ENCODE measurements around the gene KCNK7. TPM values are rescaled to one million over a fixed set of nuclear protein-coding genes. Genes with fewer than 3 reads are reported as not detected.

Gene KCNK7
- total RNA-seq, 2 experiments from 2014 or later: 0.27 to 0.37 TPM

DNA sequence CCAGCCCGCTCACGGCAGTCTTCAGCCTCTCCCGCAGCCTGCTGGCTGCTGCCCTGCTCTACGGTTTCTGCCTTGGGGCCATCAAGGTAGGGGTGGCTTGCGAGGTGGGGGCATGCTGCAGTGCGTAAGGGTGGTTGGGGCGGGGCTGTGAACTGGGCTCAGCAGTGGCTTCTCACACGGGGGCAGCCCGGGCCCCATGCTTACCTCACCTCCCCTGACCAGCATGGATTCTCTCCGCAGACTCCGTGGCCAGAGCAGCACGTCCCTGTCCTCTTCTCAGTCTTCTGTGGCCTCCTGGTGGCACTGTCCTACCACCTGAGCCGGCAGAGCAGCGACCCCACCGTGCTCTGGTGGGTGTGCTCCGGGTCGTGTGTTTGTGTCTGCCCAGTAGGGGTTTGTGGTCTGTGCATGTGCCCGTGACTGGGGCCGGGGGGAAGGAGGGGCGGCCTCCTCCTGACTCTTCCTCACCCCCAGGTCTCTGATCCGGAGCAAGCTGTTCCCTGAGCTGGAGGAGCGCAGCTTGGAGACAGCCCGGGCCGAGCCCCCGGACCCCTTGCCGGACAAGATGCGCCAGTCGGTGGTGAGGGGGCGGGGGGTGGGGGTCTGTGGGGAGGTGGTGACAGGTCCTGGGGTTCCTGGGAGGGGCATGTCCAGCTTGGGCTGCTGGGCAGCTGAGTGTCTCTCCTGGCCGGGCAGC is 29.5 kb upstream of the KCNK7 start:
- no peak for ATAC-seq
- intact Hi-C loops (cut with DNase I, micrococcal nuclease): no loop called here

DNA sequence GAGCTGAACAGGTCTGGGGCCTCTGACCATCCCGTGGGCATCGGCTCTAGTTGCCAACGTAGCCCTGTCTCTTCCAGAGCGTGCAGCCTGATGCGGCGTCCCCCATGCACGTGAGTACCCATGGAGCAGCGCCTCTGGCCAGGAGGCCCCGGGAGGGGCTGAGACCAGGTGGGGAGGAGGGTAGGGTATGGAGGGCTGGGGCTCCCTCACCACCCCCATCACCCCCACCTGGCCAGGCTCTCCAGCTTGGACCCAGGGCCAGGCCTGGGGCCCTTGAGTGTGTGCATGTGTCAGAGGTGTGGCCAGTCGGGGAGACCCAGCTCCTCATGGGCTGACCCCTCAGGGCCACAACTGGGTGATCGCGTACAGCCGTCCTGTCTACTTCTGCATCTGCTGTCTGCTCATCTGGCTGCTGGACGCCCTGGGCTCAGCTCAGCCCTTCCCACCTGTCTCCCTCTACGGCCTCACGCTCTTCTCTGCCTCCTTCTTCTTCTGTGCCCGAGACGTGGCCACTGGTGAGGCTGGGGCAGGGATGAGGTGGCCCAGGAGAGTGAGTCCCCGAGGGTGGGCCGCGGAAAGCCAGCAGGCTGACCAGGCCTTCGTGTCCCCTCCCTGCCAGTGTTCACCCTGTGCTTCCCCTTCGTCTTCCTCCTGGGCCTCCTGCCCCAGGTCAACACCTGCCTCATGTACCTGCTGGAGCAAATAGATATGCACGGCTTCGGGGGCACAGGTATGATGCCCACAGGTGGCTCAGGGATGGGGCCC is 28.4 kb upstream of the KCNK7 start:
- Mint-ChIP-seq H3K4me3 (no peak overlapping the region), H3K4me1 (no peaks in the 10 kb centered on the region), H3K27ac (no peak overlapping the region), H3K27me3 (no peaks in the 10 kb centered on the region), H3K9me3 (ENCODE audit: low read depth) (no peaks in the 10 kb centered on the region), H3K36me3 (ENCODE audit: low read depth) (peaks cover 51% of the 10 kb centered on the region)
- CTCF ChIA-PET: interaction anchor here (0.6 to 2.9 kb wide), 7 partner anchors 11 to 320 kb away, joined by 3 to 13 read pairs (median 3); partner anchors contain the start of gene SIPA1
- intact Hi-C loops (cut with DNase I, micrococcal nuclease): no loop called here
- no peak for ATAC-seq
- POLR2A ChIA-PET: interaction anchor here (0.7 to 1.4 kb wide), 2 partner anchors 9 to 95 kb away, joined by 3 to 6 read pairs; no protein-coding TSS in a partner anchor
- DNase-seq: no peak

More for the DNA sequence above, 29.5 kb upstream of the KCNK7 start:
- ChIA-PET CTCF (interaction anchor here (1.0 to 2.9 kb wide), 7 partner anchors 13 to 192 kb away, joined by 3 to 13 read pairs (median 3); partner anchors contain the start of gene SIPA1), POLR2A (no interaction called here)
- H3K36me3 Mint-ChIP-seq (ENCODE audit: low read depth): peaks cover 49% of the 10 kb centered on the region
- H3K4me1 Mint-ChIP-seq: no peaks in the 10 kb centered on the region
- no peak overlapping the region for H3K27ac Mint-ChIP-seq
- no peaks in the 10 kb centered on the region for H3K27me3 Mint-ChIP-seq
- no peaks in the 10 kb centered on the region for H3K9me3 Mint-ChIP-seq (ENCODE audit: low read depth)
- DNase-seq: no peak
- H3K4me3 Mint-ChIP-seq: no peak overlapping the region

- H3K27ac Mint-ChIP-seq: no peak overlapping the region
- DNase-seq (no peak), ATAC-seq (no peak)
- H3K4me3 Mint-ChIP-seq: no peak overlapping the region
- H3K9me3 Mint-ChIP-seq (ENCODE audit: low read depth): no peaks in the 10 kb centered on the region
- POLR2A ChIA-PET: interaction anchor here (1.4 kb wide), 1 partner anchor 9 kb away, joined by 6 read pairs; no protein-coding TSS in a partner anchor
- intact Hi-C loops (cut with DNase I, micrococcal nuclease): no loop called here
- H3K36me3 Mint-ChIP-seq (ENCODE audit: low read depth): peaks cover 57% of the 10 kb centered on the region
- H3K27me3 Mint-ChIP-seq: no peaks in the 10 kb centered on the region
- no peaks in the 10 kb centered on the region for H3K4me1 Mint-ChIP-seq
- CTCF ChIA-PET: interaction anchor here (0.8 to 1.3 kb wide), 5 partner anchors 11 to 35 kb away, joined by 3 to 4 read pairs (median 3); no protein-coding TSS in a partner anchor
Observed at GRCh38 chr11:65623177-65623576, 27.6 kb upstream of the KCNK7 start.

- CTCF ChIA-PET: no interaction called here
- Mint-ChIP-seq H3K9me3 (ENCODE audit: low read depth) (no peaks in the 10 kb centered on the region), H3K4me1 (peaks cover 6% of the 10 kb centered on the region), H3K27ac (no peak overlapping the region), H3K27me3 (no peaks in the 10 kb centered on the region), H3K4me3 (no peak overlapping the region), H3K36me3 (ENCODE audit: low read depth) (peaks cover 54% of the 10 kb centered on the region)
- ATAC-seq: no peak
- intact Hi-C loops (cut with DNase I, micrococcal nuclease): no loop called here
- POLR2A ChIA-PET: interaction anchor here (1.0 kb wide), 1 partner anchor 31 kb away, joined by 3 read pairs; no protein-coding TSS in a partner anchor
- no peak for DNase-seq
Observed at GRCh38 chr11:65622011-65622410, 26.4 kb upstream of the KCNK7 start.

GRCh38 chr11:65621460-65621859 is 25.9 kb upstream of the KCNK7 start:
- Mint-ChIP-seq H3K9me3 (ENCODE audit: low read depth) (no peaks in the 10 kb centered on the region), H3K27ac (no peak overlapping the region), H3K27me3 (no peaks in the 10 kb centered on the region), H3K36me3 (ENCODE audit: low read depth) (peaks cover 53% of the 10 kb centered on the region), H3K4me3 (no peak overlapping the region), H3K4me1 (peaks cover 12% of the 10 kb centered on the region)
- CTCF ChIA-PET: no interaction called here
- POLR2A ChIA-PET: interaction anchor here (1.0 kb wide), 1 partner anchor 31 kb away, joined by 3 read pairs; no protein-coding TSS in a partner anchor
- intact Hi-C loops (cut with DNase I, micrococcal nuclease): no loop called here
- no peak for ATAC-seq
- DNase-seq: no peak

- Mint-ChIP-seq H3K9me3 (ENCODE audit: low read depth) (no peaks in the 10 kb centered on the region), H3K27ac (no peak overlapping the region), H3K36me3 (ENCODE audit: low read depth) (peaks cover 50% of the 10 kb centered on the region), H3K4me1 (peaks cover 14% of the 10 kb centered on the region), H3K27me3 (no peaks in the 10 kb centered on the region), H3K4me3 (no peak overlapping the region)
- ATAC-seq (no peak), DNase-seq (no peak)
- intact Hi-C loops (cut with DNase I, micrococcal nuclease): no loop called here
- POLR2A ChIA-PET: no interaction called here
- CTCF ChIA-PET: no interaction called here
Observed at GRCh38 chr11:65620666-65621065, 25.1 kb upstream of the KCNK7 start.

DNA sequence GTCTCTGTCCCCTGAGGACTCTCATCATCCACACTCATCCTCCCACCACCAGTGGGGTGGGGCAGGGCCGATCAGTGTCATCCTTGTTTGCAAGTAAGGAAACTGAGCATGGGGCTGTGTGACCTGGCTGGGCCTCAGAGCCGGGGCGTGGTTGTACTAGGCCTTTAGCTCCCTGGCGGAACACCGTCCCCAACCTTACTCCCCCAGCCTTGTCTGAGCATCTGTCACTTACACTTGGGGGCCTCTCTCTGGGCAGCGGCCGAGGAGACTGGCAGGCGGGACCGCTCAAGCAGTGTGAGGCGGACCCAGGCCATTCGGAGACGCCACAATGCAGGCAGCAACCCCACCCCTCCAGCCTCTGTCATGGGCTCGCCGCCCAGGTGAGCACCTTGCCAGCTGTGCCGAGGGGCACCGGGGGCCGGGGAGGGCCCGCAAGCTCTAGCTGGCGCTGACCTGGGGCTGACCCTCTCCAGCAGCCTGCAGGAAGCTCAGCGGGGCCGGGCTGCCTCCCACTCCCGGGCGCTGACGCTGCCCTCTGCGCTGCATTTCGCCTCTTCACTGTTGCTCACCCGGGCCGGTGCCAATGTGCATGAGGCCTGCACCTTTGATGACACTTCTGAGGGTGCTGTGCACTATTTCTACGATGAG is 23.8 kb upstream of the KCNK7 start:
- CTCF ChIA-PET: no interaction called here
- ATAC-seq: no peak
- Mint-ChIP-seq H3K27ac (no peak overlapping the region), H3K27me3 (no peaks in the 10 kb centered on the region), H3K4me3 (no peak overlapping the region), H3K9me3 (ENCODE audit: low read depth) (no peaks in the 10 kb centered on the region), H3K4me1 (peaks cover 14% of the 10 kb centered on the region), H3K36me3 (ENCODE audit: low read depth) (peaks cover 45% of the 10 kb centered on the region)
- no peak for DNase-seq
- intact Hi-C loops (cut with DNase I, micrococcal nuclease): no loop called here
- POLR2A ChIA-PET: interaction anchor here (0.9 kb wide), 1 partner anchor 18 kb away, joined by 3 read pairs; the partner anchor contains the start of gene SIPA1

DNA sequence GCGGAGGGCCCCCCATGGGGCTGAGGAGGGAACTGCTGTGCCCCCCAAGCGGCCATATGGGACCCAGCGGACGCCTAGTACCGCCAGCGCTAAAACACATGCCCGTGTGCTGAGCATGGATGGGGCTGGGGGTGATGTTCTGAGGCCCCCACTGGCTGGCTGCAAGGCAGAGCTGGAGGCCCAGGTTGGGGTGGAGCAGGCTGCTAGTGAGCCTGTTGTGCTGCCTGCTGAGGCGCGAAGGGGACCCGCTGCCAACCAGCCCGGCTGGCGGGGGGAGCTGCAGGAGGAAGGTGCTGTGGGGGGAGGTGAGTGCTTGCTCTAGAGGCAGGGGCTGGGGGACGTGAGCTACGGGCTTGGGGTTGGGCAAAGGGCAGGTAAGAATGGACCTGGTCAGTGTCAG is 23.2 kb upstream of the KCNK7 start:
- peaks cover 14% of the 10 kb centered on the region for H3K4me1 Mint-ChIP-seq
- ChIA-PET CTCF (no interaction called here), POLR2A (interaction anchor here (0.9 kb wide), 1 partner anchor 19 kb away, joined by 3 read pairs; the partner anchor contains the start of gene SIPA1)
- DNase-seq (no peak), ATAC-seq (no peak)
- H3K27me3 Mint-ChIP-seq: no peaks in the 10 kb centered on the region
- peaks cover 43% of the 10 kb centered on the region for H3K36me3 Mint-ChIP-seq (ENCODE audit: low read depth)
- peak overlapping the region; percentile 58 for H3K27ac Mint-ChIP-seq
- no peaks in the 10 kb centered on the region for H3K9me3 Mint-ChIP-seq (ENCODE audit: low read depth)
- H3K4me3 Mint-ChIP-seq: no peak overlapping the region
- intact Hi-C loops (cut with DNase I, micrococcal nuclease): no loop called here

DNA sequence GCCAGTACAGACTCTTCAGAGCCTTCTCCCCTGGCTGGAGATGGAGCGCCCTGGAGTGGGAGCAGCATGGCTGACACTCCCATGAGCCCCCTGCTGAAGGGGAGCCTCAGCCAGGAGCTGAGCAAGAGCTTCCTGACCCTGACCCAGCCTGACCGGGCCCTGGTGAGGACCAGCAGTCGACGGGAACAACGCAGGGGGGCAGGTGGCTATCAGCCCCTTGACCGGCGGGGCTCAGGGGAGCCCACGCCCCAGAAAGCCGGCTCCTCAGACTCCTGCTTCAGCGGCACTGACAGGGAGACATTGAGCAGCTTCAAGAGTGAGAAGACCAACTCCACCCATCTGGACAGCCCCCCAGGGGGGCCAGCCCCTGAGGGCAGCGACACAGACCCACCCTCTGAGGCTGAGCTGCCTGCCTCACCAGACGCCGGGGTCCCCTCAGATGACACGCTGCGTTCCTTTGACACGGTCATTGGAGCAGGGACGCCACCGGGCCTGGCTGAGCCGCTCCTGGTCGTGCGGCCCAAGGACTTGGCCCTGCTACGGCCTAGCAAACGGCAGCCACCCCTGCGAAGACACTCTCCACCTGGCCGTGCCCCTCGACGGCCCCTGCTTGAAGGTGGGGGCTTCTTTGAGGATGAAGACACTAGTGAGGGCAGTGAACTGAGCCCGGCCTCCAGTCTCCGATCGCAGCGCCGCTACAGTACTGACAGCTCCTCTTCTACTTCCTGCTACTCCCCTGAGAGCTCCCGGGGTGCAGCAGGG is 22.6 kb upstream of the KCNK7 start:
- CTCF ChIA-PET: interaction anchor here (0.8 to 1.0 kb wide), 2 partner anchors 9 to 102 kb away, joined by 3 read pairs; partner anchors contain the start of gene RNASEH2C
- DNase-seq (no peak), ATAC-seq (no peak)
- Mint-ChIP-seq H3K4me1 (peaks cover 15% of the 10 kb centered on the region), H3K9me3 (ENCODE audit: low read depth) (no peaks in the 10 kb centered on the region), H3K27me3 (no peaks in the 10 kb centered on the region), H3K4me3 (no peak overlapping the region), H3K27ac (peak overlapping the region; percentile 31), H3K36me3 (ENCODE audit: low read depth) (peaks cover 45% of the 10 kb centered on the region)
- POLR2A ChIA-PET: no interaction called here
- intact Hi-C loops (cut with DNase I, micrococcal nuclease): no loop called here

- DNase-seq (no peak), ATAC-seq (no peak)
- Mint-ChIP-seq H3K27ac (peak overlapping the region; percentile 90), H3K36me3 (ENCODE audit: low read depth) (peaks cover 47% of the 10 kb centered on the region), H3K4me3 (peak overlapping the region; percentile 93), H3K9me3 (ENCODE audit: low read depth) (no peaks in the 10 kb centered on the region), H3K4me1 (peaks cover 22% of the 10 kb centered on the region), H3K27me3 (no peaks in the 10 kb centered on the region)
- intact Hi-C loops (cut with DNase I, micrococcal nuclease): no loop called here
- CTCF ChIA-PET: interaction anchor here (0.6 to 1.0 kb wide), 6 partner anchors 8 to 214 kb away, joined by 3 to 5 read pairs (median 3); partner anchors contain the start of gene RNASEH2C
- POLR2A ChIA-PET: no interaction called here
Observed at GRCh38 chr11:65617136-65617850, 21.7 kb upstream of the KCNK7 start.

Measured in activated CD4-positive, alpha-beta T cell treated with anti-CD3 and anti-CD28 coated beads for 36 hours (primary cell).